NK-92 (cell line): ENCODE measurements around the gene LMNB1.

ENCODE experiments used
- DNase-seq: peaks from one replicate; lab custom pipeline; 2025; ENCODE audit not compliant: unreplicated experiment; lab: John Stamatoyannopoulos, UW

LMNB1 gene

GRCh38 chr5:126883564-126884245, 106.8 kb downstream of the LMNB1 start:
- no peak for DNase-seq

GRCh38 chr5:126884269-126884819, 107.4 kb downstream of the LMNB1 start:
- DNase-seq: no peak
